ENCODE data around the gene SLC29A4.
"Not testable (repeated sequence)": the region's sequence is repeated elsewhere in the genome, so short reads cannot be mapped to it uniquely, and the experiment has no call there.

SLC29A4 gene, protein sequence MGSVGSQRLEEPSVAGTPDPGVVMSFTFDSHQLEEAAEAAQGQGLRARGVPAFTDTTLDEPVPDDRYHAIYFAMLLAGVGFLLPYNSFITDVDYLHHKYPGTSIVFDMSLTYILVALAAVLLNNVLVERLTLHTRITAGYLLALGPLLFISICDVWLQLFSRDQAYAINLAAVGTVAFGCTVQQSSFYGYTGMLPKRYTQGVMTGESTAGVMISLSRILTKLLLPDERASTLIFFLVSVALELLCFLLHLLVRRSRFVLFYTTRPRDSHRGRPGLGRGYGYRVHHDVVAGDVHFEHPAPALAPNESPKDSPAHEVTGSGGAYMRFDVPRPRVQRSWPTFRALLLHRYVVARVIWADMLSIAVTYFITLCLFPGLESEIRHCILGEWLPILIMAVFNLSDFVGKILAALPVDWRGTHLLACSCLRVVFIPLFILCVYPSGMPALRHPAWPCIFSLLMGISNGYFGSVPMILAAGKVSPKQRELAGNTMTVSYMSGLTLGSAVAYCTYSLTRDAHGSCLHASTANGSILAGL

DNA sequence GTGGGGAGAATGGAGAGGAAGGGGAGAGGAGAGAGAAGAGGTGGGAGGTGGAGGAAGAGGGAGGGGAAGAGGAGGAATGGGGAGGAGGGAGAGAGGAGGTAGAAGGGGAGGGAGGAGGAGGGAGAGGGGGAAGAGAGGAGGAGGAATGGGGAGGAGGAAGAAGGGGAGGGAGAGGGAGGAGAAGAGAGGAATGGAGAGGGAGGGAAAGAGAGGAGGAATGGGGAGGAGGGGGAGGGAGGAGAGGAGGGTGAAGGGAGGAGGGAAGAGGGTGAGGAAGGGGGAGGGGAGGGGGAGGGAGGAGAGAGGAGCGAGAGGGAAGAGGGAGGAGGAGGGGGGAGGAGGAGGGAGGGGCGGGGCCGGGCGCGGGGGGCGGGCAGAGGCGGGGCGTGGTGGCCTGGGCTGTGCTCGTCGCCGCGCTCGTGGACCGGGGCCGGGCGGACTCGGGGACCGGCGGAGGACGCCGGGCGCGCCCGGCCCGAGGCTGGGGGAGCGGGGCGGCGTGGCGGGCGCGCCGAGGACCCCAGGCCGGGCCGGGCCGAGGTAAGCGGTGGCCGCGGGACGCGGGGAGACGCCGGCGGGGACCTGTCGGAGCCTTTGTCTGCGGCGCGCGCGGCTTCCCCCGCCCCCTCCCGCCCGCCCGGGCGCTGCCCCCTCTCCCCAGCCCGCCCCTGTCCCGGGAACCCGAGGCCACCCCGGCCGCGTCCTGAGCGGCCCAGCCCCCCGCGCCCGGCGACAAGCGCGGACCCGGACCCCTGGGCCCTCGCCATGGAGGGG lies at the start of gene SLC29A4:
Gene SLC29A4 (plus strand): TSS at position 401 of the 774 bp plus-strand sequence. CDS start 4,874 bp downstream, outside the sequence.
- DNase-seq (ENCODE audit: low spot score): peak; percentile 11

DNA sequence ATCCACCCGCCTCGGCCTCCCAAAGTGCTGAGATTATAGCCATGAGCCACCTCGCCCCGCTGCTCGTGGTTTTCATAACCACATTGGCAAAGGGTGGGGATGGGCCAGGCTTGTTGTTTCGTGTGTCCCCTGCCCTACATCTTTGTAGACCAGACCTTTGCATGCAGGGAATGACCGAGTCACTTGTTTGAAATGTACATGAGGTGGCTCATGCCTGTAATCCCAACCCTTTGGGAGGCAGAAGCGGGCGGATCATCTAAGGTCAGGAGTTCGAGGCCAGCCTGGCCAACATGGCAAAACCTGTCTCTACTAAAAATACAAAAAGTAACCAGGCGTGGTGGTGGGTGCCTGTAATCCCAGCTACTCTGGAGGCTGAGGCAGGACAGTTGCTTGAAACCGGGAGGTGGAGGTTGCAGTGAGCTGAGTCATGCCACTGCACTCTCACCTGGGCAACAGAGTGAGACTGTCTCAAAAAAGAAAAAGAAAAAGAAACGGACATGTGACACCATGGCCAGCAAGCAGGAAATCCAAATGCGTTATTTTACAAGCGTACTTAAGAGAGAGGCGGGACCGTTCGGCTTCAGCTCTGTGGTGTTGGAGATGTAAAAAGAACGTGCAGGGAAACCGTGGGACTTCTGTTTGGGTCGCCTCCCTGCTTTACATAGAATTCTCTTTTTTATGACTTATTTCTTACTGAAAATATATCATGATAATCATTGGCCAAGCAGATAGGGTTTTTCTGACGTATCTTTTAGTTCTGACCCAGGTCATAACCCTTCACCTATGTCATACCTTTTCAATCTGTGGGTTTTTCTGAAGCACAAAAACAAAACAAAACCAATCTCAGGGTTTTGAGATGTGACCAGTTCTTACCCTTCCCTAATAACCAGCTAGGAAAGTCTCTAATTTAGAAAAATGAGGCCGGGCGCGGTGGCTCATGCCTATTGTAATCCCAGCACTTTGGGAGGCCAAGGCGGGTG lies 47.6 kb upstream of the SLC29A4 start:
- DNase-seq (ENCODE audit: low spot score): no peak

GRCh38 chr7:5237286-5237685 lies 45.5 kb upstream of the SLC29A4 start:
- no peak for DNase-seq (ENCODE audit: low spot score)

GRCh38 chr7:5238500-5238899 lies 44.2 kb upstream of the SLC29A4 start:
- DNase-seq (ENCODE audit: low spot score): no peak

DNA sequence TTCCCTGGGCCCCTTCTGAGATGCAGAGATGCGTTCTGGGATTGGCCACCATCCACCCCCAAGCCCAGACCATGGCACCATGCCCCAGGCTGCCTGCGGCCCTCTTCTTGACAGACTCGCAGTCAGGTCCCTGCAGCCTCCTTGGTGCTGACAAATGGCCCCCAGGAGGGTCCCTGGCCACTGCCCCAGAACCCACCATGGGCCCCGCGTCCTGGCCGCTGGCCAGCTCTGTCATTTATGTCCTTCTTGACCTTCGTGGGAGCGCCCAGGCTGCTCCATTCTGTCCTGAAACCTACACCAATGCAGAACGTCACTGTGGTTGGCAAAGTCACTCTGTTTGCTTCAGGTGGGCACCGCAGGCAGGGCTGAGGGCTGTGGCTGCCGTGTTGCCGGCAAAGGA lies 39.5 kb upstream of the SLC29A4 start:
- DNase-seq (ENCODE audit: low spot score): no peak

DNA sequence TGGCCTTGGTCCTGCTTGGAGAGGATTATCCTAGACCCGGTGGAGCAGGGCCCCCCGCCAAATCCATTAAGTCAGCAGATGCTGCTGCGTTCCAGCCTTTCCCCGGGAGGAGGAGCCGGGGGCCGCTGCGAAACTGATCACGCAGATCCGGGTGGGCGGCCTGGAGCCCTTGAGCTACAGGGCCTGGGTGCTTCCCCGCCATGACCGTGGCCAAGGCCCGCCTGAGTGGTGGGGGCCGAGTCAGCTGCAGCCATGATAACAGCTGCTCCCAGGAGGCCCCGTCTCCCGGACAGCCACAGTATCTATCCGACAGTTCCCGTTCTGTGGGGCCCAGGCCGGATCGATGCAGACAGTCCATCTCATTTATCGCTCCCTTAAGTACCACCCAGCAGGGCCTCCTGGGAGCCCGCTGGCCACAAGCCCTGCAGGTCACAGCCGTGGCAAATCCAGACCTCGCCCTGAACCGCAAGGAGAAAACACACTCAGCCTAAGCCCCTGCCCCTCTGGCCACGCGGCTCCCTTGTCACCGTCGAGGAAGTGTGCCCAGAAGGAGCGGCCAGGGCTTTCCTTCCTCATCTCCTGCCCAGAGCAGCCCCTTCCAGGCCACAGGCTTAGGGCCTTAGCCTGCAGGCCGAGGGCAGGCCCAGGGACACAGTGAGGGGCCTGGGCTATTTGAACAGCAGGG lies 34.4 kb upstream of the SLC29A4 start:
- no peak for DNase-seq (ENCODE audit: low spot score)

- not testable (repeated sequence) for DNase-seq (ENCODE audit: low spot score)
These were observed 32.0 kb upstream of the SLC29A4 start for GRCh38 chr7:5250787-5251186.

GRCh38 chr7:5253529-5253928 lies 29.2 kb upstream of the SLC29A4 start:
- not testable (repeated sequence) for DNase-seq (ENCODE audit: low spot score)

DNA sequence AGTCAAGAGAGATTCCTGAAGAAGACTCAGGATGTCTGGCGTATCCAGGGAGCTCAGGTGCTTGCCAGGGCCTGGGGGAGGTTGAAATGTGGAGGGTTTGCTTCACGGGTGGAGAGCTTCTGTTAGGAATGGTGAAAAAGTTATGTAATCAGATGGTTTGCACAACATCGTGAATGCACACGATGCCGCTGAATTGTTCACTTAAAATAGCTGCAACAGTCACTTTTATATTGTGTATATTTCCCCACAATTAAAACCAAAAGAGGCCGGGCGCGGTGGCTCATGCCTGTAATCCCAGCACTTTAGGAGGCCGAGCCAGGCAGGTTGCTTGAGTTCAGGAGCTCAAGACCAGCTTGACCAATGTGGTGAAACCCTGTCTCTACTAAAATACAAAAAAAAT lies 28.4 kb upstream of the SLC29A4 start:
- not testable (repeated sequence) for DNase-seq (ENCODE audit: low spot score)

GRCh38 chr7:5255832-5256231 lies 26.9 kb upstream of the SLC29A4 start:
- DNase-seq (ENCODE audit: low spot score): no peak

DNA sequence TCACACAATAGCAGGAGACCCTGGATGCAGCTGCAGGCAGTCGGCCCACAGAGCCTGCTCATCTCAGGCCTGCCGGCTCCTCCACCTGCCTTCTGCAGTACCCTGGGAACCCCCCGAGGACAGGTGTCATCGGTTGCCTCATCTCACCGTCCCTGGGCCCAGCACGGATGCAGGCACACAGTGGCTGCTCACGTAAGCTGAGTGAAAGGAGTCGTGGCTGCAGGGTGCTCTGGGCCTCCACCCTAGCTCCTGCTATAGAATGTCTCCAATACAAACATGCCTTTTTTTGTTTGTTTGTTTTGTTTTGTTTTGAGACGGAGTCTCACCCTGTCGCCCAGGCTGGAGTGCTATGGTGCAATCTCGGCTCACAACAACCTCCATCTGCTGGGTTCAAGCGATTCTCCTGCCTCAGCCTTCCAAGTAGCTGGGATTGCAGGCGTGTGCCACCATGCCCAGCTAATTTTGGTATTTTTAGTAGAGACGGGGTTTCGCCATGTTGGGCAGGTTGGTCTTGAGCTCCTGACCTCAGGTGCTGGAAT lies 22.1 kb upstream of the SLC29A4 start:
- DNase-seq (ENCODE audit: low spot score): not testable (repeated sequence)

DNA sequence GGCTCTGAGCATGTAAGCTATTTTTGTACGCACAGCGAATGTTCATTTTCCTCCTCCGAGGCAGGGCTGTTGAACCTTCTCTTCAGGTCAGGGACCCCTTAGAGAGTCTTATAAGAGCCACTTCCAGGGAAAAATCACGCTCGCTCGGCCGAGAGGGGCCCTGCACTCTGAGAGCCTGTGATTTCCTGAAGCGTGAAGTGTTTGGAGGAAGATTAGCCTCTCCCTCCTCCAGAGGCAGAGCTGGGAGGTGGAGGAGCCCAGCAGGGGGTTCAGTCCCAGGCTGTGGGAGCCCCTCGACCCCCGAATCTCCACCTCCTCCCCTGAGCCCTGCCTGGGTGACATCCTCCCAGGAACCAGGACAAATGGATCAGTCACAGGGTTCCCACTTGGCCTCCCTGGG lies 19.7 kb upstream of the SLC29A4 start:
- not testable (repeated sequence) for DNase-seq (ENCODE audit: low spot score)

- no peak for DNase-seq (ENCODE audit: low spot score)
These were observed 17.2 kb upstream of the SLC29A4 start for GRCh38 chr7:5265320-5266190.

- DNase-seq (ENCODE audit: low spot score): no peak
These were observed 16.3 kb upstream of the SLC29A4 start for GRCh38 chr7:5266191-5267028.

DNA sequence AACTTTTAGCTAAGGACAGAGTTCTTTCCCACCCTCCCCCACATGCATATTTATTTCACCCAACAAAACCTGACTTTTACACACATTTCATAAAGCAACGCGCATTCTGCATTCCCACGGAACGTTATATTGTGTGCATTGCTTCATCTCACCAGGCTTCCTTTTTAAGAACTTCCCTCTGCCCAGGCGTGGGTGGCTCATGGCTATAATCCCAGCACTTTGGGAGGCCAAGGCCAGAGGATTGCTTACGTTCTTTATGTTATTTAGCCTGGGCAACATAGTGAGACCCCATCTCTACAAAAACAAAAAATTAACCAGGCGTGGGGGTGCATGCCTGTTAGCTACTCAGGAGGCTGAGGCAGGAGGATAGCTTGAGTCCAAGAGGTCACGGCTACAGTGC lies 14.9 kb upstream of the SLC29A4 start:
- DNase-seq (ENCODE audit: low spot score): not testable (repeated sequence)

GRCh38 chr7:5269992-5270657 lies 12.6 kb upstream of the SLC29A4 start:
- not testable (repeated sequence) for DNase-seq (ENCODE audit: low spot score)

DNA sequence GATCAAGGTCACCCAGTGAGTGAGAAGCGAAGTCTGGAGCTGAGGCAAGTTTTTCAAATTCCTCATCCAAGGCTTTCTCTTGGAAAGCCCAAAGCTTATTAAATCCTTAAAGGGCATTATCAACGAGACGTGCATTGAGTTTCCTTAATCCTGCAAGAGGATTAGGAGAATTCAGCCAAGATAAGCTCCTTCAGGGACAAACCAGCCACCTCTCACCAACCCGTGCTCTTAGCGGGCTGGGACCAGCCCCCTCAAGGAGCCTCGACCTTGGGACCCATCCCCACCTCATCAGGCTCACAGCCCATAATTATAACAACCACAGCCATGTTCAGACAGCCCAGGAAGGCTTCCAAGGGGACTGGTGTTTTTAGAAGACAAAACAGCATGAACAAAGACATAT lies 12.0 kb upstream of the SLC29A4 start:
- DNase-seq (ENCODE audit: low spot score): no peak

DNA sequence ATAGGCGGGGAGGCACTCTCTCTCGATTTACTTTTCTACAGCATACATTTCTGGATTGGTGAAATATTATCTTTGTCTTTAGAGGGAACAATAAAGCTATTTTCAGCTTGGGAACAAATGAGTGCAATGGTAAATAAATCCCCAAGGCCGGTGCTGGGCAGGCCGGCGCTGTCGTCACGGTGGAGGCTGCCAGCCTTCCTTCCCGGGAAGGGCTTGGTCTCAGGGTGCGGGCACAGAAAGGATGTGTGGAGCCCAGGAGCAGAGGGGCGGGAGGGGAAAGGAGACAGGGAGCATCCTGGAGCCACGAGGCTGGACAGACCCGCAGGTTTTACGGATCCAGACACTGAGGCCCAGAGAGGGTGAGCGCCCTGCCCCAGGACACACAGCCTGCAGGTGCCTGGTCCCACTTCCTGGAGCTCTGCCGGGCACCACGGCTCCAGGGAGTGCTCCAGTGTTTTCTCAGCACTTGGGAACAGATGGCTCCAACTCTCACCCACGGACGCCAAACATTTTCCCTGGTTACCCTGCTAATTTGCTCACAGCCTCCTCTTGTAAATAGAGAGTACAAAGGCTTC lies 8.8 kb upstream of the SLC29A4 start:
- not testable (repeated sequence) for DNase-seq (ENCODE audit: low spot score)

Measured in hematopoietic multipotent progenitor cell treated with erythropoietin and hydrocortisone succinate and interleukin-3 and kit ligand, for 15 days (in vitro differentiated cells).